HepG2 (cell line): ENCODE measurements around the gene FAM83F. TPM values are rescaled to one million over a fixed set of nuclear protein-coding genes. Genes with fewer than 3 reads are reported as not detected.

Source experiments
- ATF6 ChIP-seq: sonication (generic); formaldehyde crosslinking; conservative IDR thresholded peaks from 2 replicates; pipeline ENCODE4 v1.4.0; 2020; ENCODE audit warnings: missing genetic modification reagents
- E2F2 ChIP-seq: sonication (generic); formaldehyde crosslinking; IDR thresholded peaks from 2 replicates; pipeline ENCODE4 v1.4.0; 2020; ENCODE audit warnings: missing genetic modification reagents, borderline replicate concordance
- KLF6 ChIP-seq: IDR thresholded peaks from 2 replicates; pipeline ENCODE4 v1.8.0; 2016; ENCODE audit warnings: missing biosample characterization, missing genetic modification reagents
- MAFK ChIP-seq, 2 experiments: IDR thresholded peaks in 1 of 2; conservative IDR thresholded peaks in 1 of 2; 2 replicates each; pipeline ENCODE4 v1.6.1; 2011; ENCODE audit warnings: improper control_type of control experiment in 2 of 2, low read length in 2 of 2
- MXI1 ChIP-seq: IDR thresholded peaks from 3 replicates; pipeline ENCODE4 v1.6.1; 2012; ENCODE audit warnings: low read depth, low read length, inconsistent platforms, borderline replicate concordance
- NFE2L1 ChIP-seq: sonication (generic); formaldehyde crosslinking; IDR thresholded peaks from 2 replicates; pipeline ENCODE4 v1.4.0; 2020; ENCODE audit warnings: missing genetic modification reagents, mild to moderate bottlenecking, borderline replicate concordance
- PATZ1 ChIP-seq: sonication (generic); formaldehyde crosslinking; IDR thresholded peaks from 2 replicates; pipeline ENCODE4 v1.4.0; 2020; ENCODE audit warnings: missing genetic modification reagents
- PHF20 ChIP-seq: sonication (generic); formaldehyde crosslinking; IDR thresholded peaks from 2 replicates; pipeline ENCODE4 v1.5.0; 2020; ENCODE audit warnings: mild to moderate bottlenecking, missing genetic modification reagents
- POLR2G ChIP-seq: fragments of 200-400 bp; formaldehyde crosslinking; IDR thresholded peaks from 2 replicates; pipeline ENCODE4 v1.6.1; 2018; ENCODE audit warnings: mild to moderate bottlenecking, low read depth, low read length, moderate library complexity
- REPIN1 ChIP-seq: sonication (generic); formaldehyde crosslinking; IDR thresholded peaks from 2 replicates; pipeline ENCODE4 v1.8.0; 2022; ENCODE audit warnings: missing genetic modification reagents, low read depth, mild to moderate bottlenecking, borderline replicate concordance
- SOX5 ChIP-seq: IDR thresholded peaks from 2 replicates; pipeline ENCODE4 v1.6.1; 2016; ENCODE audit warnings: borderline replicate concordance
- ZBTB20 ChIP-seq: sonication (generic); formaldehyde crosslinking; IDR thresholded peaks from 2 replicates; pipeline ENCODE4 v1.8.1; 2023; ENCODE audit warnings: missing genetic modification reagents, low read depth, mild to moderate bottlenecking, borderline replicate concordance
- ZNF234 ChIP-seq: sonication (generic); formaldehyde crosslinking; conservative IDR thresholded peaks from 2 replicates; pipeline ENCODE4 v1.5.1; 2020; ENCODE audit warnings: mild to moderate bottlenecking, missing genetic modification reagents
- ZNF503 ChIP-seq: sonication (generic); formaldehyde crosslinking; IDR thresholded peaks from 2 replicates; pipeline ENCODE4 v1.4.0; 2020; ENCODE audit warnings: missing genetic modification reagents
- ZNF598 ChIP-seq: sonication (generic); formaldehyde crosslinking; IDR thresholded peaks from 2 replicates; pipeline ENCODE4 v1.5.1; 2020; ENCODE audit warnings: mild to moderate bottlenecking, missing genetic modification reagents, borderline replicate concordance
- ZNF75D ChIP-seq: sonication (generic); formaldehyde crosslinking; IDR thresholded peaks from 2 replicates; pipeline ENCODE4 v1.8.1; 2023; ENCODE audit warnings: missing genetic modification reagents, mild to moderate bottlenecking, borderline replicate concordance
- ZNF770 ChIP-seq: sonication (generic); formaldehyde crosslinking; IDR thresholded peaks from 2 replicates; pipeline ENCODE4 v1.5.0; 2020; ENCODE audit warnings: mild to moderate bottlenecking, missing genetic modification reagents
- ZNF878 ChIP-seq: sonication (generic); formaldehyde crosslinking; IDR thresholded peaks from 2 replicates; pipeline ENCODE4 v1.8.1; 2023; ENCODE audit warnings: mild to moderate bottlenecking, missing genetic modification reagents, moderate library complexity
- ZSCAN22 ChIP-seq: sonication (generic); formaldehyde crosslinking; IDR thresholded peaks from 2 replicates; pipeline ENCODE4 v1.4.0; 2020; ENCODE audit warnings: mild to moderate bottlenecking, missing genetic modification reagents
- polyA plus RNA-seq, 8 experiments: library from polyadenylated mRNA; depleted of rRNA in 3 of 8; stranded (reverse) in 7 of 8; unstranded in 1 of 8; fragments of >200 nt; fragmentation: Illumina TruSeq in 4 of 8; extraction: Trizol in 4 of 8; gene quantifications; 2 replicates each; pipeline versions ENCODE4 v1.2.1 to v1.2.3, GENCODE V29; 2011 to 2016; ENCODE audit warnings: low read depth in 4 of 8, missing spikeins in 1 of 8, mixed read lengths in 1 of 8; ENCODE audit not compliant: insufficient read depth in 1 of 8
- total RNA-seq, 5 experiments: library from RNA; depleted of rRNA; stranded (reverse); fragments of >200 nt; fragmentation: Illumina TruSeq; extraction: Trizol; gene quantifications; 2 replicates each; pipeline ENCODE4 v1.2.3, GENCODE V29; 2016; ENCODE audit warnings: low read depth in 1 of 5

FAM83F gene
- total and polyA plus RNA-seq, 2 of the 13 experiments (the other 11 are each of a cell fraction or from before 2014, with no cell fraction given): not detected

- peak; percentile 75 for TF ChIP-seq PHF20 (CRISPR knock-in tag)
- TF ChIP-seq ATF6 (CRISPR knock-in tag): no peak
- no peak for TF ChIP-seq SOX5 (CRISPR knock-in tag)
- TF ChIP-seq ZNF75D (CRISPR knock-in tag): no peak
- no peak for TF ChIP-seq ZSCAN22 (CRISPR knock-in tag)
- peak; percentile 92 for TF ChIP-seq POLR2G
- no peak; the same call in 1 of the 2 replicates for TF ChIP-seq ZBTB20
- TF ChIP-seq ZNF598 (CRISPR knock-in tag): peak; percentile 37; the same call in 1 of the 2 replicates
- TF ChIP-seq NFE2L1 (CRISPR knock-in tag): no peak
- TF ChIP-seq ZNF503 (CRISPR knock-in tag): no peak
- no peak for TF ChIP-seq ZNF770 (CRISPR knock-in tag)
- no peak for TF ChIP-seq MXI1
- TF ChIP-seq E2F2 (CRISPR knock-in tag): 0 out of 2 replicates have a peak, but pooled peaks have one; percentile 33
- no peak for TF ChIP-seq ZNF878 (CRISPR knock-in tag)
- TF ChIP-seq KLF6: no peak
- no peak for TF ChIP-seq ZNF234 (CRISPR knock-in tag)
- TF ChIP-seq REPIN1: no peak
- TF ChIP-seq MAFK (conservative IDR thresholded peaks at IDR 0.05 in 1 of 2, IDR thresholded peaks at IDR 0.05 in 1 of 2; ENCODE audit: low read length in 2 of 2): no peak; a peak in 1 of 4 replicates
- TF ChIP-seq PATZ1 (CRISPR knock-in tag): no peak; the same call in 1 of the 2 replicates
Observed at GRCh38 chr22:40044102-40044869, 49.5 kb downstream of the FAM83F start (continued).
